Thyroid gland (tissue), 4 donors: ENCODE data around the gene PRKCH. TPM values are rescaled to one million over a fixed set of nuclear protein-coding genes. Genes with fewer than 3 reads are reported as not detected.
A peak's percentile ranks its signal among the peaks of the same experiment; 100 is the strongest.

Experiments used
- DNase-seq, 2 donors: peaks; one replicate each; pipeline ENCODE4 v3.0.0-alpha.2; 2019
- H3K27ac ChIP-seq, 3 donors: fragments of 200-600 bp; sonication (generic); 1 replicate in 2 of 3; 2 replicates in 1 of 3; pipeline ENCODE4 v1.5.1; 2016 to 2019; ENCODE audit warnings: mild to moderate bottlenecking in 1 of 3, moderate library complexity in 1 of 3
- H3K27me3 ChIP-seq: fragments of 200-600 bp; sonication (generic); one replicate; pipeline ENCODE4 v1.5.1; 2019
- H3K36me3 ChIP-seq, 2 donors: fragments of 200-600 bp; sonication (generic); one replicate each; pipeline ENCODE4 v1.5.1; 2016 to 2019
- H3K4me1 ChIP-seq, 2 donors: fragments of 200-600 bp; sonication (generic); one replicate each; pipeline ENCODE4 v1.5.1; 2017 to 2019
- H3K4me3 ChIP-seq, 3 donors: fragments of 200-600 bp; sonication (generic); replicated peaks in 1 of 3; 1 replicate in 2 of 3; 2 replicates in 1 of 3; pipeline ENCODE4 v1.5.1; 2016; ENCODE audit warnings: mild to moderate bottlenecking in 1 of 3
- H3K9me3 ChIP-seq: fragments of 200-600 bp; sonication (generic); one replicate; pipeline ENCODE4 v1.5.1; 2017
- POLR2A ChIP-seq, 2 donors: fragments of 450-650 bp; IDR thresholded peaks; one replicate each; pipeline ENCODE4 v1.6.1; 2017; ENCODE audit warnings: antibody characterized with exemption in 2 of 2, mild to moderate bottlenecking in 2 of 2, moderate library complexity in 1 of 2
- WGBS, 2 donors: methylation state at CpG; one replicate each; pipeline ENCODE4 v1.1.5; 2017; 5-methylcytosine and 5-hydroxymethylcytosine counted together
- intact Hi-C: fragments of 100-400 bp; cut with DNase I; formaldehyde crosslinking; loops from one replicate; pipeline ENCODE4 v1.15.1; 2023
- total RNA-seq, 4 donors: library from RNA; depleted of rRNA; stranded (reverse); fragments of >200 nt; gene quantifications; one replicate each; pipeline ENCODE4 v1.2.3, GENCODE V29; 2016
- TF ChIP-seq, protein P1 (sequence below), 6 experiments: fragments of 200-600 bp in 3 of 6; fragments of 450-650 bp in 3 of 6; sonication (generic) in 3 of 6; IDR thresholded peaks; one replicate each; pipeline ENCODE4 v1.5.1; 2016 to 2019; ENCODE audit warnings: antibody characterized with exemption in 6 of 6, mild to moderate bottlenecking in 2 of 6, inconsistent platforms in 1 of 6, moderate library complexity in 1 of 6

Gene PRKCH
- total RNA-seq, 4 donors from 2014 or later, result 34.0 to 68.7 (median 49.8) TPM

DNA sequence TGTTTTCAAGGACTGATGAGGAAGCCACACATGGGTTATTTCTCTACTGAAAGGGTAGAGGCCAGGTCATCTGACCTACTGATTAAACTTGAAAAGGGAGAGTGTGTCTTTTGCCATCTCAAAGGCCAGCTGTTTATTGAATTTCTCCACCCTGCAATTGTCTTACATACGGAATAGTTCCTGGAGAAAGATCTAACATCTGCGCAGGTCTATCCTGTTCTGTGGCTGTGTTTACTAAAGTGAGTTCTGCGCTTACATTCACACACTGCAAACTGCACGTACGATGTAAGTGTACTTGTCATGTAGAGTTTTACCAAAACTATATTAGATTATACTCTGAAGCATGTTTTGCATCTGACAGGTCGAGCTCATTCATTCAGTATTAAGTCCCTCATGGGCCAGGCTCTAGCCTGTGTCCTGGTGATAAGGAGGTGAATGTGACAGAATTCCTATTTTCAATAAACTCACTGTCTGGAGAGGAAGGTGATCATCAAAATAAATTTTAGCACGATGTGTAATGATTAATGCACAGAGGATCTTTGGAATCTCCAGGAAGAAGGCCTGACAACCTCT is 96.6 kb downstream of the PRKCH start:
- no peaks in the 10 kb centered on the region for H3K36me3 ChIP-seq
- H3K27me3 ChIP-seq, result no peaks in the 10 kb centered on the region
- H3K9me3 ChIP-seq, result no peaks in the 10 kb centered on the region
- WGBS, 2 donors, result 81 to 86% methylated on average over 7 of the region's 7 CpGs
- H3K4me1 ChIP-seq, result peaks cover 40 to 56% of the 10 kb centered on the region in 2 donors
- no peak for DNase-seq
- no peak overlapping the region for H3K4me3 ChIP-seq
- TF ChIP-seq POLR2A (IDR thresholded peaks at IDR 0.05), result no peak
- TF ChIP-seq, protein P1, sequence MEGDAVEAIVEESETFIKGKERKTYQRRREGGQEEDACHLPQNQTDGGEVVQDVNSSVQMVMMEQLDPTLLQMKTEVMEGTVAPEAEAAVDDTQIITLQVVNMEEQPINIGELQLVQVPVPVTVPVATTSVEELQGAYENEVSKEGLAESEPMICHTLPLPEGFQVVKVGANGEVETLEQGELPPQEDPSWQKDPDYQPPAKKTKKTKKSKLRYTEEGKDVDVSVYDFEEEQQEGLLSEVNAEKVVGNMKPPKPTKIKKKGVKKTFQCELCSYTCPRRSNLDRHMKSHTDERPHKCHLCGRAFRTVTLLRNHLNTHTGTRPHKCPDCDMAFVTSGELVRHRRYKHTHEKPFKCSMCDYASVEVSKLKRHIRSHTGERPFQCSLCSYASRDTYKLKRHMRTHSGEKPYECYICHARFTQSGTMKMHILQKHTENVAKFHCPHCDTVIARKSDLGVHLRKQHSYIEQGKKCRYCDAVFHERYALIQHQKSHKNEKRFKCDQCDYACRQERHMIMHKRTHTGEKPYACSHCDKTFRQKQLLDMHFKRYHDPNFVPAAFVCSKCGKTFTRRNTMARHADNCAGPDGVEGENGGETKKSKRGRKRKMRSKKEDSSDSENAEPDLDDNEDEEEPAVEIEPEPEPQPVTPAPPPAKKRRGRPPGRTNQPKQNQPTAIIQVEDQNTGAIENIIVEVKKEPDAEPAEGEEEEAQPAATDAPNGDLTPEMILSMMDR (IDR thresholded peaks at IDR 0.05), result no peak
- intact Hi-C loops, result no loop called here
- H3K27ac ChIP-seq, result peak overlapping the region; percentile 81 to 90 (median 90)

DNA sequence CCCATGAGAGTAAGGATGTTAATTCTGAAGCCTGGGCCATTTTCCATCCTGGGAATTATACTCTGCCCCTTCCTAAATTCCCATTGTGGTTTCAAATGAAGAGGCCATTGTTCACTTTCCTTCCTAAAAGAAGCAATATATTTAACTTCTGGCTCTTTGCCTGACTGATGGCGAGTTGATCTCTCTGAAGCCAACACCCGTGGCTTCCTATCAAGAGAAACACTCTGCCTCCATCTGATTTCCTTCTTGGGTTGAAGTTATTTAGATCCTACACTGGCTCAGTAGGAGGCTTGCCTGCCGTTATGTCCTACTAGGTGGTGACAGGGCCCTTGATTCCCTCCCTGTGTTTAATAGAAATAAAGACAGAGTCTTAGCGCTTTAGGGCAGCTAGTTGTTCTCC is 97.4 kb downstream of the PRKCH start:
- intact Hi-C loops, result no loop called here
- Histone ChIP-seq H3K4me1 (peaks cover 32 to 48% of the 10 kb centered on the region in 2 donors), H3K27ac (peak overlapping the region; percentile 81 to 90 (median 90)), H3K9me3 (no peaks in the 10 kb centered on the region), H3K4me3 (no peak overlapping the region), H3K27me3 (no peaks in the 10 kb centered on the region), H3K36me3 (no peaks in the 10 kb centered on the region)
- 62 to 65% methylated on average over 4 of the region's 4 CpGs for WGBS, 2 donors
- TF ChIP-seq POLR2A (IDR thresholded peaks at IDR 0.05), result no peak
- no peak for DNase-seq

DNA sequence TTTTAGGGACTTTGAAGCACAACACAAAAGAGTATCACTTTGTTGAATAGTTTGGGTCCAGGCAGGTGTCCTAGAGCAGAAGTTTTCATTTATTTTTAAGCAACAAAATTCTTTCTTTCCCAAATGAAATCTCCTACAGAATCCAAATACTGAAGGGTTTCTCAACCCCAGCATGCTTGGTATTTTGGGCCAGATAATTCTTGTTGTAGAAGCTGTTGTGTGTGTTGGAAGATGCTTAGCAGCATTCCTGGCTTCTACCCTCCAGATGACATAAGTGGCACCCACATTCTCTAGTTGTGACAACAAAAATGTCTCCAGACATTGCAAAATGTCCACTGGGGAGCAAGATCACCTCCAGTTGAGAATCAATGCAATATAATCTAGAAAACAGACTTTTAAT is 97.8 kb downstream of the PRKCH start:
- Histone ChIP-seq H3K27me3 (no peaks in the 10 kb centered on the region), H3K4me3 (no peak overlapping the region), H3K9me3 (no peaks in the 10 kb centered on the region), H3K27ac (peak overlapping the region; percentile 81 to 90 (median 90)), H3K4me1 (peaks cover 29 to 45% of the 10 kb centered on the region in 2 donors), H3K36me3 (no peaks in the 10 kb centered on the region)
- peak in 1 of 2 donors; percentile 8 for DNase-seq
- TF ChIP-seq POLR2A (IDR thresholded peaks at IDR 0.05), result no peak
- TF ChIP-seq, protein P1 (IDR thresholded peaks at IDR 0.05), result no peak
- intact Hi-C loops, result no loop called here

DNA sequence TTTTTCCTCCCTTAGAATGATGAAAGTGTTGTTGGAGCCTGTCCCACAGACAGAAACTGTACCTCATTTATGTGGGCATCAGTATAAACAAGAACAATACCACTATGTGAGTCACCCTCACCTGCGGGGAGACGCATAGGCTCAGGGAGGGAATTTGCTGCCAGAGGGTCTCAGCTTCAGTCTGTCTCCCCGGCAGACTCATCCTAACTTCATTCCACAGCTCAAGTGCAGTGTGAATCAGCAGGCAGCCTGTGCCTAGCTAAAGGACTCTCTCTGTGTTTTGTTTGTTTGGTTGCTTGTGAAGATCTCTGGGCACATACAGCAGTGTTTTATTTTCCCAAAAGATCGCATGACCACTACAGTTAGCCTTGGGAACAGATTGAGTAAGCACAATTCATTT is 98.9 kb downstream of the PRKCH start:
- peak; percentile 65 to 66 for DNase-seq
- no peaks in the 10 kb centered on the region for H3K27me3 ChIP-seq
- H3K4me1 ChIP-seq, result peaks cover 29 to 45% of the 10 kb centered on the region in 2 donors
- H3K27ac ChIP-seq, result peak overlapping the region; percentile 81 to 90 (median 90)
- 29% methylated on average over 3 to 4 of the region's 4 CpGs for WGBS, 2 donors
- TF ChIP-seq, protein P1 (IDR thresholded peaks at IDR 0.05), result no peak
- peak in 1 of 2 donors; percentile 52 for TF ChIP-seq POLR2A (IDR thresholded peaks at IDR 0.05)
- no peaks in the 10 kb centered on the region for H3K36me3 ChIP-seq
- H3K4me3 ChIP-seq, result no peak overlapping the region
- intact Hi-C loops, result no loop called here
- no peaks in the 10 kb centered on the region for H3K9me3 ChIP-seq

DNA sequence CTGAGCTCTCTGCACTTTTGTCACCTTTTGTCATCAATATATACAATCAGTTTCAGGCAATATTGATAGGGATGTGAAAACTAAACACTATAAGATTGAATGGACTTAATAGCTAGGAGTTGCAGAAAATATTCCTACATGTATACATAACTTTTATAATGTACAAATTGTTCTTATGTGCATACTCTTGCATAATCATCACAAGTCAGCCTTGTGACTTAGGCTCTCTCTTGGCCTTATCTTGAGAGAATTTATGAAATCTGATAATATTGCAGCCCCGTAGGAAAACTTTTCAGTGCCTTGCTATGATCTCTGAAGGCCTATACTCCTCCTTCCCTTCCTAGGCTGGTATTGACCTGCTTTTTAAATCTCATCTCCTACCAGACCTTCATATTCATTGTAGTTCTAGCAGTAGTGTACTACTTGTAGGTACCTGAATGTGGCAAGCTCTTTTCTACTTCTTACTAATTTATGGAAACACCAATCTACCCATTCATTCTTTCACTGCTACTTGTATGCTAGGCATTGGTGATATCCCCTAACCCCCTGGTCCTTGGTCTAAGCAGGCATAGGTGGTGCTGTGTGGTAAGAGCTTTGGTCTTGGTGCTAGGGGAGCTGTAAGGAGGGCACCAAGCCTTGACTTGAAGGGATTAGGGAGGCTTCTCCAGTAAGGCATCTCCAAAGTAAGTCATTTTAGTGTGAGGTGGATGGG is 100.0 kb downstream of the PRKCH start:
- no peak for DNase-seq
- H3K27ac ChIP-seq, result peak overlapping the region; percentile 81 to 90 (median 90)
- WGBS, 2 donors, result 90 to 93% methylated on average over 1 of the region's 1 CpG
- H3K4me3 ChIP-seq, result no peak overlapping the region
- H3K36me3 ChIP-seq, result no peaks in the 10 kb centered on the region
- no peaks in the 10 kb centered on the region for H3K27me3 ChIP-seq
- no peaks in the 10 kb centered on the region for H3K9me3 ChIP-seq
- intact Hi-C loops, result no loop called here
- TF ChIP-seq, protein P1 (IDR thresholded peaks at IDR 0.05), result no peak
- no peak for TF ChIP-seq POLR2A (IDR thresholded peaks at IDR 0.05)
- H3K4me1 ChIP-seq, result peaks cover 29 to 45% of the 10 kb centered on the region in 2 donors
